LNCAP (cell line): ENCODE results near the gene HSD17B1.

Experiments
- CTCF ChIP-seq: fragments of 450-650 bp; IDR thresholded peaks from 2 replicates; pipeline ENCODE4 v1.5.1; 2017; ENCODE audit warnings: mild to moderate bottlenecking

HSD17B1 gene

GRCh38 chr17:42554250-42555121 is 1.8 kb downstream of the HSD17B1 start:
- no peak for TF ChIP-seq CTCF

GRCh38 chr17:42555122-42555622 is 2.4 kb downstream of the HSD17B1 start:
- no peak for TF ChIP-seq CTCF

GRCh38 chr17:42559075-42559474 is 6.4 kb downstream of the HSD17B1 start:
- no peak for TF ChIP-seq CTCF

- no peak for TF ChIP-seq CTCF
These were observed 7.5 kb downstream of the HSD17B1 start for GRCh38 chr17:42560246-42560645.

- no peak for TF ChIP-seq CTCF
These were observed 9.2 kb downstream of the HSD17B1 start, which contains the start of gene COASY for GRCh38 chr17:42561897-42562387. TSS of gene COASY (plus strand) at chr17:42562148. CDS start at chr17:42562623, 475 bp downstream.

GRCh38 chr17:42562388-42563142 is 9.8 kb downstream of the HSD17B1 start:
- no peak for TF ChIP-seq CTCF

- no peak for TF ChIP-seq CTCF
These were observed 10.4 kb downstream of the HSD17B1 start for GRCh38 chr17:42563143-42563509.
